22Rv1 (cell line): Measurements from ENCODE around the gene NFIL3.

Experiments
- H3K27ac ChIP-seq: fragments of 450-650 bp; 2 replicates; pipeline ENCODE4 v1.5.1; 2017
- ZFX ChIP-seq: fragments of 450-650 bp; IDR thresholded peaks from 2 replicates; pipeline ENCODE4 v1.6.1; 2017; ENCODE audit warnings: antibody characterized with exemption, borderline replicate concordance
- TF ChIP-seq, protein P1 (sequence below): fragments of 450-650 bp; IDR thresholded peaks from 2 replicates; pipeline ENCODE4 v1.5.1; 2017; ENCODE audit warnings: mild to moderate bottlenecking

NFIL3 gene

DNA sequence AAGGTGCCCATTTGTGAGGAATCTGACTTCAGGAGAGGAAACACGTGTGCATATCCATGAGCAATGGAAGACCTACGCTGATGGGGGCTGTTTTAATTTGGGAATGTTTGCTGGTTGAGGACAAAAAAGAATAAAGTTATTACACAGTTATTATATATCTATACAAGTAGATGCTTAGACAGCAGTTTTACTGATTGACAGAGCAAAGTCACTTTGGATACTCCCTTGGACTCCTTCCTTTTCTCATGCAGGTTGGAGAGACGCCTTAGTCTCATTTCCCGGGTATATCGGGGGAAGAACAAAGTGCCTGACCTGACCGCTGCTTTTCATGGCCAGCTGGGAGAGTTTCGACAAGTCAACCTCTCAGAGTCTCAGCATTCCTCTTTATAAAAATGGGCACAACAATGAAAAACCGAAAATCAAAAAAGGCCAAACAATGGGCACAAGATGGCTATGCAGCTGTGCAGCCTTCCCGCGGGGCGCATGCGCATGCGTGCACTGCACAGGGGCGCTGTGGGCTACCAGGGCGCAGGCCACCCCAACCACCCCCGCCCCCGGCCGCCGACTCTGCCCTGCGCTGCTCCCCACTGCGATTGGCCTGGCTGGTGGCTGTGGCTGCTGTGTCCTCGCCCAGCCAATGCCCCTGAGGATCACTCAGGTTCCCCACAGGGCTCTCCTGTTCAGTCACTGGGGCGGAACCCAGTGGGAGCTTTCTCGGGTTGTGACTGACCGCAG is 18.1 kb downstream of the NFIL3 start:
- no peak overlapping the region for H3K27ac ChIP-seq
- TF ChIP-seq, protein P1, sequence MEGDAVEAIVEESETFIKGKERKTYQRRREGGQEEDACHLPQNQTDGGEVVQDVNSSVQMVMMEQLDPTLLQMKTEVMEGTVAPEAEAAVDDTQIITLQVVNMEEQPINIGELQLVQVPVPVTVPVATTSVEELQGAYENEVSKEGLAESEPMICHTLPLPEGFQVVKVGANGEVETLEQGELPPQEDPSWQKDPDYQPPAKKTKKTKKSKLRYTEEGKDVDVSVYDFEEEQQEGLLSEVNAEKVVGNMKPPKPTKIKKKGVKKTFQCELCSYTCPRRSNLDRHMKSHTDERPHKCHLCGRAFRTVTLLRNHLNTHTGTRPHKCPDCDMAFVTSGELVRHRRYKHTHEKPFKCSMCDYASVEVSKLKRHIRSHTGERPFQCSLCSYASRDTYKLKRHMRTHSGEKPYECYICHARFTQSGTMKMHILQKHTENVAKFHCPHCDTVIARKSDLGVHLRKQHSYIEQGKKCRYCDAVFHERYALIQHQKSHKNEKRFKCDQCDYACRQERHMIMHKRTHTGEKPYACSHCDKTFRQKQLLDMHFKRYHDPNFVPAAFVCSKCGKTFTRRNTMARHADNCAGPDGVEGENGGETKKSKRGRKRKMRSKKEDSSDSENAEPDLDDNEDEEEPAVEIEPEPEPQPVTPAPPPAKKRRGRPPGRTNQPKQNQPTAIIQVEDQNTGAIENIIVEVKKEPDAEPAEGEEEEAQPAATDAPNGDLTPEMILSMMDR: no peak
- TF ChIP-seq ZFX: no peak

DNA sequence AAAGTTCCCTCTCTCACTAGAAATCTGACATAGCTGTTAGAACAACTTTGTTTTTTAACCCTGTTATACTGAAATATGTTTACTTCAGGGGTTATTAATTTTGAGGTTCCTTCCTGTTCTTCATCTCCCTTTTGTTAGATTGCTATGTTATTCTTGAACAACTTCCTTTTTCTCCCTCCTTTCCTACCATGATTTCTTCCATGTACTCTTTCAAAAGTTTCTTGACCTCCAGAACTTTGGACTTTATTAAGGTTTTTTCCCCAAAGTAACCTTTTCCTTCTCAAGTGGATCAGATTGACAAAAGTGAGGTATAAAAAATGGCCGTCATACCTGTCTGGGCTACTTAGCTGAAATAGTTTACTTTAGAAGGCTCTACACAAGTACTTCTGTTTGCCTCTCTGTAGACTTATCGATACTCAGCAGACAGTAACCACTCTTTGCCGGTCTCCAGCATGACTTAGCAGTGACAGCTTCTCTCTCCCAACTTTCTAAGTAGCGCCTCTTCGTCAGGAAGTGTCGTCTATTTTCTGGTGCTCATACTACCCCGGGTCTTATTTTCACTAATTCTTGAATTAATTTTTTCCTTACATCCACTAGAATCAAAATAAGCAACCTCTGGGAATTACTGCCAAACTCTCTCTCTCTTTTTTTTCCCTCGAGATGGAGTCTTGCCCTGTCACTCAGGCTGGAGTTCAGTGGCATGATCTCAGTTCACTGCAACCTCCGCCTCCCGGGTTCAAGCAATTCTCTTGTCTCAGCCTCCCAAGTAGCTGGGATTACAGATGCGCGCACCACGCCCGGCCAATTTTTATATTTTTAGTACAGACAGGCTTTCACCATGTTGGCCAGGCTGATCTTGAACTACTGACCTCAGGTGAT is 19.7 kb downstream of the NFIL3 start:
- no peak overlapping the region for H3K27ac ChIP-seq

DNA sequence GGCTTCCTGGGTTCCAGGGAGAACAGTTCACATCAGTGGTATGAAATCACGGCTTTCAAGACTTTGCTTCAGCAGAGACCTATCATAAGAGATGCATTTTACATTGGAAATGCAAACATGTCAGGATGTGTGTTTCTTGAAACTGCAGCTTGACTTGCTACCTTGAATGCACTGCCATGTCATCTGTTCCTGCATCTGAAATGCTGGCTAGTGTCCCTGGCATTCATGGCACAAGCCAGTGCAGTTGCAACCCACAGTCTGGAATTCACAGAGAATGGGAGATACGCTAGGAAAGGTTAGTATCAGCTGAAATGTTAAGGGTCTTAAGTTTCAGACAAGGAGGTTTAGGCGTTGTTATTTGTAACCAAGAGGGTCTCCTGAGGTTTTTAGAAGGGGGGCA is 24.7 kb downstream of the NFIL3 start:
- TF ChIP-seq ZFX: no peak
- TF ChIP-seq, protein P1: no peak
- no peak overlapping the region for H3K27ac ChIP-seq

More for the DNA sequence above, 19.7 kb downstream of the NFIL3 start:
- TF ChIP-seq, protein P1: no peak
- TF ChIP-seq ZFX: no peak

DNA sequence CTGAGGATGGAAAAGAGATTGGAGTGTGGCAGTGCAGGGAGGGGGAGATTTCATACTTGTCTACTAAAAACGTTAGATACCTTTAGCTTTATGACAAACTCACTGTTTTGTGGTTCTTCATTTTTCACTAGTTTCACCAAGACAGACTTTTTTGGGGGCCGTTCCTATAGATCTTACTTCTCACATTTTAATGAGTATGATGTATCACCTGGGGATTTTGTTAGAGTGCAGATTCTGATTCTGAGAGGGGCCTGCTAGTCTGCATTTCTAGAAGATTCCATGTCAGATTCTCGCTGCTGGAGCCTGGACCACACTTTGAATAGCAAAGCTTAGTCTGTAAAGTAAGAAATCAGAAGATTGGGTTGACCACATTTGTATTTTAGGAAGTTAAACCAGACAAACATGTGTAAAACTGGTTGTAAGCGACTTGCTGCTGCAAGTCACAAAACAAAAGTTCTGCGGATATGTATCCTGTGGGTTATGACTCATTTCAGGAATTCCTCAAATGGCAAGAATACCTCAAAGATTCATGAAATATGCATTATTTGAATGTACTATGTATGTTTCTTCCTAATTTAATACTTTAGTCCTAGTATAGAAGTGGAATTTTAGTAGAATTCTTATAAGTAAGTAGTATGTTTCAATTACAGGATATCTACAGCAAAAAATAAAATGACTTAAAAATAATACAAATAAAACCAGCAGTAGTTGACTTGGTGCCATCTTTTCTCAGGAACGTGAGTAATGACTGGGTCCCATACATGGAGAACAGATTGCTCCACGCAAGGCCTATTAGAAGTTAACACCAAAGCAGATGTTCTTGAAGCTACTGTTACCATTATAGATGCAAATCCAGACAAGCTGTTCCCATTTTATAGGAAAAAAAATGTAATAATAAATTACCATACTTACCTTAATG is 27.8 kb downstream of the NFIL3 start:
- TF ChIP-seq, protein P1: no peak
- TF ChIP-seq ZFX: no peak
- H3K27ac ChIP-seq: no peak overlapping the region

DNA sequence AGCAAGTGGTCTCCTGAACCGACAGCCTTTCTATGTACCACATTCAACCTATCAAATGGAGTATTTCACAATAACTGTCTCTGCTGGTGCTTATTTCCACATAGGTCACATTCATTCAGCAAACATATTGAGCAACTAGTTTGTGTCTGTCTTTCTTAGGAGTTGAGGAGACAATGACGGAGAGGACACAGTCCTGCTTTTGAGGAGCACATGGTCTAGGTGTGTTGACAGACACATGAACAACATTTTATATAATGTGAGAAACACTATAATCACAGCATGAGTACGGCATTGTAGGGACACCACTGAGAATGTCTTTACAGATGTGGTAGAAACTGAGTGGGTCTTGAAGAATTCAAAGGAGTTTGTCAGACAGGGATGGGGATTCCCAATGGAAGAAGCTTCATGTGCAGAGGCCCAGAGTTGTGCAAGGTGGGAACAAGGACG is 28.5 kb downstream of the NFIL3 start:
- no peak overlapping the region for H3K27ac ChIP-seq
- TF ChIP-seq ZFX: no peak
- TF ChIP-seq, protein P1: no peak

DNA sequence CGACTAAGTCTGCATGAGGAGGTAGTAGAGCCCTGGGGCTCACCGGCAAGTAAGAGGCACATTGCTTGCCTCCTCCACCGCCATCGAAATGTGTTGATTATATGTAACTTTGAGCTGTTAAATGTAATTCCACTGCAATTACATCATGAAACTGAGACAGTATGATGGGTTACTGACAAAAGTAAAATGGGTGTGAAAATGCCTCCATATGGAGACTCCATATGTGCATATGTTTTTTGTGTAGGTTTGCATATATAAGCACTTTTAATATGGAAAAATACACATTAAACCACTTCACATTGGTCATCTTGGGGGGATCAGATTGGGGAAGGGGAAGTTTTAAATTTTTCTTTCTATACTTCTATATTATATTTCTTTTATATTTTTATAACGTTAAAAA is 29.8 kb downstream of the NFIL3 start:
- TF ChIP-seq ZFX: no peak
- TF ChIP-seq, protein P1: no peak
- no peak overlapping the region for H3K27ac ChIP-seq
